Measurements from ENCODE around the gene AP2M1. TPM values are rescaled to one million over a fixed set of nuclear protein-coding genes. Genes with fewer than 3 reads are reported as not detected.
"Not testable (repeated sequence)": the region's sequence is repeated elsewhere in the genome, so short reads cannot be mapped to it uniquely, and the experiment has no call there.

AP2M1 gene
- total RNA-seq, 1 donor from 2014 or later = 315 TPM

GRCh38 chr3:184145751-184146270, 28.8 kb upstream of the AP2M1 start:
- TF ChIP-seq CTCF (IDR thresholded peaks at IDR 0.05; ENCODE audit: partially characterized antibody, unreplicated experiment) = no peak
- Mint-ChIP-seq H3K4me3 (ENCODE audit: unreplicated experiment) (no peak overlapping the region), H3K27me3 (ENCODE audit: unreplicated experiment) (peaks cover 3% of the 10 kb centered on the region), H3K9me3 (ENCODE audit: unreplicated experiment) (peaks cover 2% of the 10 kb centered on the region), H3K4me1 (ENCODE audit: low read depth, unreplicated experiment) (peaks cover 7% of the 10 kb centered on the region), H3K36me3 (ENCODE audit: unreplicated experiment) (no peaks in the 10 kb centered on the region), H3K27ac (ENCODE audit: unreplicated experiment) (peak overlapping the region; percentile 53)
- no peak for DNase-seq

DNA sequence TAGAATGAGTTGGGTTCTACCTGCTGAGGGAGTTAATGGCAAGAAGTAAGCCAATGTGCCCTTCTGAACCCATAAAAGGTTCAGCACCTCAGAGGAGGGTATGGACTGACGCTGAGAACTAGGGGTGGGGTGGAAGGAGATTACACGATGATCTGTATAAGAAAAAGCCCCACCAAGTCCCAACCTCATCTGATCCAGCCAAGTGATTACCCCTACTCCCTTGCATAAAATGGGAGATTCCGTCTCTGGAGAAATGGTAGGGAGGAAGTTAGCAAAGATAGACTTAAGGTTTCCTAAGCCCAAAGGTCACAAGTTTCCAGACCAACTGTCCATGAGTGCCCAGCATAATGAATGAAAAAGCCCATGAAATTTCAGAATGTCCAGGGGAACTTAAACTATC, 26.6 kb upstream of the AP2M1 start:
- H3K27me3 Mint-ChIP-seq (ENCODE audit: unreplicated experiment) = peaks cover 2% of the 10 kb centered on the region
- no peak for DNase-seq
- no peak overlapping the region for H3K27ac Mint-ChIP-seq (ENCODE audit: unreplicated experiment)
- H3K9me3 Mint-ChIP-seq (ENCODE audit: unreplicated experiment) = peaks cover 2% of the 10 kb centered on the region
- no peak for TF ChIP-seq CTCF (IDR thresholded peaks at IDR 0.05; ENCODE audit: partially characterized antibody, unreplicated experiment)
- H3K4me3 Mint-ChIP-seq (ENCODE audit: unreplicated experiment) = peak overlapping the region; percentile 4
- no peaks in the 10 kb centered on the region for H3K36me3 Mint-ChIP-seq (ENCODE audit: unreplicated experiment)
- peaks cover 9% of the 10 kb centered on the region for H3K4me1 Mint-ChIP-seq (ENCODE audit: low read depth, unreplicated experiment)

- Mint-ChIP-seq H3K36me3 (ENCODE audit: unreplicated experiment) (no peaks in the 10 kb centered on the region), H3K27me3 (ENCODE audit: unreplicated experiment) (peaks cover 4% of the 10 kb centered on the region), H3K9me3 (ENCODE audit: unreplicated experiment) (peaks cover 5% of the 10 kb centered on the region), H3K4me3 (ENCODE audit: unreplicated experiment) (no peak overlapping the region), H3K27ac (ENCODE audit: unreplicated experiment) (no peak overlapping the region), H3K4me1 (ENCODE audit: low read depth, unreplicated experiment) (peaks cover 15% of the 10 kb centered on the region)
- no peak for TF ChIP-seq CTCF (IDR thresholded peaks at IDR 0.05; ENCODE audit: partially characterized antibody, unreplicated experiment)
- no peak for DNase-seq
Measured at GRCh38 chr3:184149123-184149522, 25.5 kb upstream of the AP2M1 start.

- not testable (repeated sequence) for H3K9me3 Mint-ChIP-seq (ENCODE audit: unreplicated experiment); DNase-seq; H3K36me3 Mint-ChIP-seq (ENCODE audit: unreplicated experiment); H3K27me3 Mint-ChIP-seq (ENCODE audit: unreplicated experiment)
- Mint-ChIP-seq H3K4me3 (ENCODE audit: unreplicated experiment) (peak overlapping the region; percentile 49), H3K4me1 (ENCODE audit: low read depth, unreplicated experiment) (peaks cover 15% of the 10 kb centered on the region), H3K27ac (ENCODE audit: unreplicated experiment) (peak overlapping the region; percentile 55)
Measured at GRCh38 chr3:184149770-184150169, 24.9 kb upstream of the AP2M1 start.

DNA sequence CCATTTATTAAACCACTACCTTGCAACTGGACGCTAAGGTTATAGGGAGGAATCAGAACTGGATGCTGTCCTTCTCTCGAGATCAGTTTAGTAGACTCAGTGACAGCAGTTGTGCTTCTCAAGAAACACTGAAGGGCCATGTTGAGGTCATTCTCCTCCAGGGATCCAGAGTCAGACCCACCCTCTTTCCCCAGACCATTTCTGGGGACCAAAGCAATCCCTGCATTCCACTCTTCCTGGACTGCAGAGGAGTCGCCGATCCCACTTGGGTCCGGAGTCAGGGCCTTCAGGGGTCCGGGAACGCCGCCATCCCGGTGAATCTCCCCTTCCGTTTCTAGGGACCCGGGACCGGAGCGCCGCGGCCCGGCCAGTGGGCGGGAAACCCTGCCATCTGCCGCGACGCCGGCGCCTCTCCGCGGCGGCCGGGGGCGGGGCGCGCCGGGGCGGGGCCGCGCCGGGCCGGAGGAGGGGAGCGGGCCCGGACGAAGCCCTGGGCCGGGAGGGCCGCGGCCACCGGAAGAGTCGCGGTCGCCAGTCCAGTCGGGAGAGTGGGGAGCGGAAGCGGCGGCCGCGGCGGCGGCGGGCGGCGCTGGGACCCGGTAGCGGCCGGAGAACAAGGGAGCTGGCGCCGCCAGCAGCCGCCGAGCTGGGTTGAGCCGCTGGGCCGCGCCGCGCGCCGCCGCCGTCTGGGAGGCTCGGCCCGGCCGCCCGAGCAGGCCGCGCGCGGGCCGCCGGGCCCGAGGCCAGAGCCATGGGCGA, 19.6 kb upstream of the AP2M1 start, which contains the start of gene DVL3:
Gene DVL3, plus strand, starts transcription at position 493 of the 759 bp plus-strand sequence. Its CDS starts 259 bp downstream, at position 752.
- H3K9me3 Mint-ChIP-seq (ENCODE audit: unreplicated experiment) = peaks cover 17% of the 10 kb centered on the region
- peaks cover 7% of the 10 kb centered on the region for H3K27me3 Mint-ChIP-seq (ENCODE audit: unreplicated experiment)
- no peak for TF ChIP-seq CTCF (IDR thresholded peaks at IDR 0.05; ENCODE audit: partially characterized antibody, unreplicated experiment)
- DNase-seq = peak; percentile 70
- peak within 1 kb of the TSS; percentile 100 for H3K4me3 Mint-ChIP-seq (ENCODE audit: unreplicated experiment)
- peaks cover 19% of the 10 kb centered on the region for H3K4me1 Mint-ChIP-seq (ENCODE audit: low read depth, unreplicated experiment)
- no peaks in the 10 kb centered on the region for H3K36me3 Mint-ChIP-seq (ENCODE audit: unreplicated experiment)
- H3K27ac Mint-ChIP-seq (ENCODE audit: unreplicated experiment) = peak within 1 kb of the TSS; percentile 99

Measured in glutamatergic neuron (in vitro differentiated cells).